ENCODE results near the gene GPR39.

DNA sequence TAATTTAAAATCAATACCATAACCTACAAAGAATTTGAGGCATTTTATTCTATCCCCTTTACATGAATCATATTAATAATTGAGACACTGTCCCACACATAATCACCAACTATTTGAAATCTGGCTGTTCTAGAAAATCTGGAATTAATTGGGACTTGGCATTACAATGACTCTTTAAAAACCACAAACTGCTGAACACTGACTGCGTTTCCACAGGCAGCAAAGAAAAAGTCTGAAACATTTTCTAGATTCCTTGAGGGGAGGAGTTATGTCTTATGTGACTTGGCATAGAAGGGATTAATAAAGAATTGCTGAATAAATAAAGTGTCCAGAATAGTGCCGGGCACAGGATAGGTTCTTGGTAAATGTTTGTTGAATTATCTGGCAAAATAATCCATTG lies 61.4 kb downstream of the GPR39 start:
- TF ChIP-seq CTCF (conservative IDR thresholded peaks at IDR 0.05) (no peak), ZFX (IDR thresholded peaks at IDR 0.05) (no peak)

Measured in C4-2B (cell line).